Karpas-422 (cell line): Measurements from ENCODE around the gene UCP3. TPM values are rescaled to one million over a fixed set of nuclear protein-coding genes. Genes with fewer than 3 reads are reported as not detected.
A peak's percentile ranks its signal among the peaks of the same experiment; 100 is the strongest.

Source experiments
- DNase-seq: peaks from one replicate; pipeline ENCODE4 v3.0.0-alpha.2; 2015
- H2AFZ ChIP-seq: fragments of 200-600 bp; sonication (generic); 2 replicates; pipeline ENCODE4 v1.6.1; 2014; ENCODE audit warnings: antibody characterized with exemption, low read length, mixed read lengths
- H3K27ac ChIP-seq: fragments of 200-600 bp; sonication (generic); 2 replicates; pipeline ENCODE4 v1.5.1; 2014; ENCODE audit warnings: mild to moderate bottlenecking, low read length, moderate library complexity
- H3K27me3 ChIP-seq: fragments of 200-600 bp; sonication (generic); 2 replicates; pipeline ENCODE4 v1.6.1; 2014; ENCODE audit warnings: low read length, mixed read lengths
- H3K36me3 ChIP-seq: fragments of 200-600 bp; sonication (generic); 2 replicates; pipeline ENCODE4 v1.6.1; 2014; ENCODE audit warnings: low read length, mixed read lengths; ENCODE audit not compliant: insufficient read depth
- H3K4me1 ChIP-seq: fragments of 200-600 bp; sonication (generic); 2 replicates; pipeline ENCODE4 v1.6.1; 2014; ENCODE audit warnings: mild to moderate bottlenecking, low read length, mixed read lengths
- H3K4me2 ChIP-seq: fragments of 200-600 bp; sonication (generic); 2 replicates; pipeline ENCODE4 v1.6.1; 2014; ENCODE audit warnings: low read length, low read depth, mild to moderate bottlenecking; ENCODE audit not compliant: poor library complexity, severe bottlenecking
- H3K4me3 ChIP-seq: fragments of 200-600 bp; sonication (generic); 2 replicates; pipeline ENCODE4 v1.5.1; 2014; ENCODE audit warnings: mild to moderate bottlenecking, antibody characterized with exemption, low read length, mixed read lengths
- H3K79me2 ChIP-seq: fragments of 200-600 bp; sonication (generic); 2 replicates; pipeline ENCODE4 v1.6.1; 2014; ENCODE audit warnings: mild to moderate bottlenecking, low read length, mixed read lengths
- H3K9ac ChIP-seq: fragments of 200-600 bp; sonication (generic); 2 replicates; pipeline ENCODE4 v1.6.0; 2014; ENCODE audit warnings: low read length
- H3K9me2 ChIP-seq: fragments of 200-600 bp; sonication (generic), shearing (Covaris generic); replicated peaks from 2 replicates; pipeline ENCODE4 v1.6.0; 2014; ENCODE audit warnings: mild to moderate bottlenecking, low read length, moderate library complexity; ENCODE audit not compliant: insufficient read depth
- H3K9me3 ChIP-seq: fragments of 300-700, 200-600 bp; sonication (generic); 2 replicates; pipeline ENCODE4 v1.6.1; 2014; ENCODE audit warnings: low read length, mixed read lengths
- H4K20me1 ChIP-seq: fragments of 200-600 bp; sonication (generic); 2 replicates; pipeline ENCODE4 v1.6.1; 2014; ENCODE audit warnings: mild to moderate bottlenecking, antibody characterized with exemption, low read length, low read depth; ENCODE audit not compliant: insufficient read depth
- total RNA-seq: library from RNA; depleted of rRNA; stranded (reverse); fragments of >200 nt; shearing (Covaris generic); gene quantifications from 2 replicates; pipeline ENCODE4 v1.2.3, GENCODE V29; 2014; ENCODE audit warnings: low replicate concordance

Gene UCP3
- total RNA-seq, 1 experiment from 2014 or later = 3.0 TPM

- Histone ChIP-seq H3K9me2 (no peaks in the 10 kb centered on the region), H3K4me3 (no peak overlapping the region), H3K36me3 (peaks cover 22% of the 10 kb centered on the region; the same call in 1 of the 2 replicates), H3K4me1 (peaks cover 40% of the 10 kb centered on the region), H3K9me3 (no peaks in the 10 kb centered on the region), H3K27me3 (no peaks in the 10 kb centered on the region), H3K4me2 (no peak overlapping the region), H2AFZ (no peak overlapping the region), H3K79me2 (no peaks in the 10 kb centered on the region), H3K9ac (no peak overlapping the region), H3K27ac (no peak overlapping the region), H4K20me1 (peaks cover 21% of the 10 kb centered on the region)
- no peak for DNase-seq
Measured at GRCh38 chr11:74021998-74022397, 13.1 kb upstream of the UCP3 start.

GRCh38 chr11:74020539-74020938 lies 11.7 kb upstream of the UCP3 start:
- Histone ChIP-seq H3K4me2 (peak overlapping the region; percentile 42), H3K9me3 (no peaks in the 10 kb centered on the region), H3K79me2 (no peaks in the 10 kb centered on the region), H3K4me3 (peak overlapping the region; percentile 9; the same call in 1 of the 2 replicates), H4K20me1 (peaks cover 21% of the 10 kb centered on the region), H3K9me2 (no peaks in the 10 kb centered on the region), H3K36me3 (peaks cover 28% of the 10 kb centered on the region; the same call in 1 of the 2 replicates), H3K27ac (peak overlapping the region; percentile 3; the same call in 1 of the 2 replicates), H3K4me1 (peaks cover 40% of the 10 kb centered on the region), H2AFZ (no peak overlapping the region), H3K27me3 (no peaks in the 10 kb centered on the region), H3K9ac (0 out of 2 replicates have a peak overlapping the region, but pooled peaks have one; percentile 1)
- peak; percentile 88 for DNase-seq

- H3K27me3 ChIP-seq = no peaks in the 10 kb centered on the region
- H3K36me3 ChIP-seq = peaks cover 26% of the 10 kb centered on the region; the same call in 1 of the 2 replicates
- no peaks in the 10 kb centered on the region for H3K79me2 ChIP-seq
- H3K9me2 ChIP-seq = no peaks in the 10 kb centered on the region
- no peak overlapping the region for H2AFZ ChIP-seq
- no peaks in the 10 kb centered on the region for H3K9me3 ChIP-seq
- H3K27ac ChIP-seq = no peak overlapping the region
- DNase-seq = no peak
- H3K9ac ChIP-seq = no peak overlapping the region
- H4K20me1 ChIP-seq = peaks cover 21% of the 10 kb centered on the region
- no peak overlapping the region for H3K4me3 ChIP-seq
- H3K4me1 ChIP-seq = peaks cover 40% of the 10 kb centered on the region
- H3K4me2 ChIP-seq = peak overlapping the region; percentile 42
Measured at GRCh38 chr11:74019860-74020259, 11.0 kb upstream of the UCP3 start.

GRCh38 chr11:74019104-74019738 lies 10.3 kb upstream of the UCP3 start:
- H3K9me3 ChIP-seq = no peaks in the 10 kb centered on the region
- no peak overlapping the region for H3K27ac ChIP-seq
- H3K9me2 ChIP-seq = no peaks in the 10 kb centered on the region
- H3K36me3 ChIP-seq = peaks cover 23% of the 10 kb centered on the region; the same call in 1 of the 2 replicates
- no peak for DNase-seq
- H3K4me1 ChIP-seq = peaks cover 40% of the 10 kb centered on the region
- H3K4me2 ChIP-seq = no peak overlapping the region
- H2AFZ ChIP-seq = no peak overlapping the region
- H3K79me2 ChIP-seq = no peaks in the 10 kb centered on the region
- no peak overlapping the region for H3K9ac ChIP-seq
- H4K20me1 ChIP-seq = peaks cover 21% of the 10 kb centered on the region
- no peaks in the 10 kb centered on the region for H3K27me3 ChIP-seq
- H3K4me3 ChIP-seq = no peak overlapping the region

GRCh38 chr11:74018331-74019005 lies 9.6 kb upstream of the UCP3 start:
- H3K4me1 ChIP-seq = peaks cover 34% of the 10 kb centered on the region
- H3K4me2 ChIP-seq = no peak overlapping the region
- no peak overlapping the region for H3K9ac ChIP-seq

GRCh38 chr11:74017631-74018030 lies 8.7 kb upstream of the UCP3 start:
- H3K9me3 ChIP-seq = no peaks in the 10 kb centered on the region
- no peaks in the 10 kb centered on the region for H3K9me2 ChIP-seq
- peaks cover 21% of the 10 kb centered on the region for H4K20me1 ChIP-seq
- H3K4me2 ChIP-seq = no peak overlapping the region
- DNase-seq = no peak
- H3K4me3 ChIP-seq = no peak overlapping the region
- H3K79me2 ChIP-seq = no peaks in the 10 kb centered on the region
- H3K9ac ChIP-seq = no peak overlapping the region
- H2AFZ ChIP-seq = no peak overlapping the region
- no peaks in the 10 kb centered on the region for H3K27me3 ChIP-seq
- peaks cover 19% of the 10 kb centered on the region; the same call in 1 of the 2 replicates for H3K36me3 ChIP-seq
- H3K27ac ChIP-seq = no peak overlapping the region
- peaks cover 29% of the 10 kb centered on the region for H3K4me1 ChIP-seq

More at GRCh38 chr11:74018331-74019005, 9.6 kb upstream of the UCP3 start:
- H4K20me1 ChIP-seq = peaks cover 21% of the 10 kb centered on the region
- no peak overlapping the region for H2AFZ ChIP-seq
- DNase-seq = no peak
- no peaks in the 10 kb centered on the region for H3K9me2 ChIP-seq
- H3K27ac ChIP-seq = no peak overlapping the region
- no peaks in the 10 kb centered on the region for H3K79me2 ChIP-seq
- no peaks in the 10 kb centered on the region for H3K27me3 ChIP-seq
- no peak overlapping the region for H3K4me3 ChIP-seq
- no peaks in the 10 kb centered on the region for H3K9me3 ChIP-seq
- H3K36me3 ChIP-seq = peaks cover 23% of the 10 kb centered on the region; the same call in 1 of the 2 replicates

GRCh38 chr11:74015919-74016684 lies 7.2 kb upstream of the UCP3 start:
- no peaks in the 10 kb centered on the region for H3K9me2 ChIP-seq
- H3K4me1 ChIP-seq = peaks cover 24% of the 10 kb centered on the region
- peaks cover 21% of the 10 kb centered on the region for H4K20me1 ChIP-seq
- no peaks in the 10 kb centered on the region for H3K79me2 ChIP-seq
- H3K4me2 ChIP-seq = no peak overlapping the region
- H3K9me3 ChIP-seq = no peaks in the 10 kb centered on the region
- no peaks in the 10 kb centered on the region for H3K27me3 ChIP-seq
- H2AFZ ChIP-seq = no peak overlapping the region
- H3K4me3 ChIP-seq = no peak overlapping the region
- DNase-seq = no peak
- H3K36me3 ChIP-seq = peaks cover 18% of the 10 kb centered on the region; the same call in 1 of the 2 replicates
- H3K9ac ChIP-seq = no peak overlapping the region
- H3K27ac ChIP-seq = no peak overlapping the region

- no peaks in the 10 kb centered on the region for H3K79me2 ChIP-seq
- H3K4me1 ChIP-seq = peaks cover 23% of the 10 kb centered on the region
- no peak overlapping the region for H3K4me3 ChIP-seq
- H3K9me3 ChIP-seq = no peaks in the 10 kb centered on the region
- H2AFZ ChIP-seq = no peak overlapping the region
- H3K27ac ChIP-seq = no peak overlapping the region
- no peak overlapping the region for H3K9ac ChIP-seq
- no peaks in the 10 kb centered on the region for H3K27me3 ChIP-seq
- no peak for DNase-seq
- H4K20me1 ChIP-seq = peaks cover 20% of the 10 kb centered on the region
- no peaks in the 10 kb centered on the region for H3K9me2 ChIP-seq
- H3K4me2 ChIP-seq = no peak overlapping the region
- H3K36me3 ChIP-seq = peaks cover 15% of the 10 kb centered on the region; the same call in 1 of the 2 replicates
Measured at GRCh38 chr11:74014880-74015279, 6.0 kb upstream of the UCP3 start.
